OCI-LY7 (cell line): ENCODE measurements around the gene CSRNP3.
"Not testable (repeated sequence)": the region's sequence is repeated elsewhere in the genome, so short reads cannot be mapped to it uniquely, and the experiment has no call there.

Experiments
- EZH2phosphoT487 ChIP-seq: fragments of 200-600 bp; sonication (generic); IDR thresholded peaks from 2 replicates; pipeline ENCODE4 v1.6.1; 2018; ENCODE audit warnings: low read depth, borderline replicate concordance, mild to moderate bottlenecking, mixed run types, antibody characterized with exemption, low read length, moderate library complexity, mixed read lengths
- TF ChIP-seq, protein P1 (sequence below): fragments of 200-600 bp; sonication (generic); conservative IDR thresholded peaks from 2 replicates; pipeline ENCODE4 v1.5.1; 2014; ENCODE audit warnings: mild to moderate bottlenecking, antibody characterized with exemption, low read length, moderate library complexity, mixed read lengths

DNA sequence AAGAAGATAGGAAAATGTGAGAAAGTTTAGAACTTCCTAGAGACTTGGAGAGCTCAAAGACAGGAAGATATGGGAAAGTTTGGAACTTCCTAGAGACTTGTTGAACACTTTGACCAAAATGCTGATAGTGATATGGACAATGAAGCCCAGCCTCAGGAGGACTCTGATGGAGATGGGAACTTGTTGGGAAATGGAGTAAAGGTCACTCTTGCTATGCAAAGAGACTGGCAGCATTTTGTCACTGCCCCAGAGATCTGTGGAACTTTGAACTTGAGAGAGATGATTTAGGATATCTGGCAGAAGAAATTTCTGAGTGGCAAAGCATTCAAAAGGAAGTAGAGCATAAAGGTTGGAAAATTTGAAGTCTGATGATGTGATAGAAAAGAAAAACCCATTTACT is 121.5 kb downstream of the CSRNP3 start:
- TF ChIP-seq, protein P1, sequence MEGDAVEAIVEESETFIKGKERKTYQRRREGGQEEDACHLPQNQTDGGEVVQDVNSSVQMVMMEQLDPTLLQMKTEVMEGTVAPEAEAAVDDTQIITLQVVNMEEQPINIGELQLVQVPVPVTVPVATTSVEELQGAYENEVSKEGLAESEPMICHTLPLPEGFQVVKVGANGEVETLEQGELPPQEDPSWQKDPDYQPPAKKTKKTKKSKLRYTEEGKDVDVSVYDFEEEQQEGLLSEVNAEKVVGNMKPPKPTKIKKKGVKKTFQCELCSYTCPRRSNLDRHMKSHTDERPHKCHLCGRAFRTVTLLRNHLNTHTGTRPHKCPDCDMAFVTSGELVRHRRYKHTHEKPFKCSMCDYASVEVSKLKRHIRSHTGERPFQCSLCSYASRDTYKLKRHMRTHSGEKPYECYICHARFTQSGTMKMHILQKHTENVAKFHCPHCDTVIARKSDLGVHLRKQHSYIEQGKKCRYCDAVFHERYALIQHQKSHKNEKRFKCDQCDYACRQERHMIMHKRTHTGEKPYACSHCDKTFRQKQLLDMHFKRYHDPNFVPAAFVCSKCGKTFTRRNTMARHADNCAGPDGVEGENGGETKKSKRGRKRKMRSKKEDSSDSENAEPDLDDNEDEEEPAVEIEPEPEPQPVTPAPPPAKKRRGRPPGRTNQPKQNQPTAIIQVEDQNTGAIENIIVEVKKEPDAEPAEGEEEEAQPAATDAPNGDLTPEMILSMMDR: not testable (repeated sequence)
- not testable (repeated sequence) for TF ChIP-seq EZH2phosphoT487
